GM23338 (cell line): ENCODE data around the gene TEKT3. TPM values are rescaled to one million over a fixed set of nuclear protein-coding genes. Genes with fewer than 3 reads are reported as not detected.

ENCODE experiments used
- ATAC-seq: fragments of 200-7000 bp; cut with Tn5 transposase; 3 replicates; pipeline ENCODE4 v1.9.1; 2020
- DNase-seq: peaks from one replicate; pipeline ENCODE4 v3.0.0-alpha.2; 2015; ENCODE audit warnings: low spot score
- H2AFZ ChIP-seq: fragments of 200-600 bp; sonication (generic); 2 replicates; pipeline ENCODE4 v1.8.0; 2016; ENCODE audit warnings: antibody characterized with exemption, mild to moderate bottlenecking, moderate library complexity
- H3F3A ChIP-seq: fragments of 200-600 bp; sonication (generic); replicated peaks from 2 replicates; pipeline ENCODE4 v1.8.0; 2017; ENCODE audit warnings: antibody characterized with exemption, mixed run types, low read depth
- H3K27ac ChIP-seq: fragments of 200-600 bp; sonication (generic); 2 replicates; pipeline ENCODE4 v1.6.1; 2016; ENCODE audit warnings: low read depth
- H3K27me3 ChIP-seq: fragments of 200-600 bp; sonication (generic); 2 replicates; pipeline ENCODE4 v1.8.0; 2016; ENCODE audit warnings: mild to moderate bottlenecking, mixed run types, moderate library complexity; ENCODE audit not compliant: insufficient read depth
- H3K36me3 ChIP-seq: fragments of 200-600 bp; sonication (generic); 2 replicates; pipeline ENCODE4 v1.8.0; 2016; ENCODE audit warnings: mild to moderate bottlenecking; ENCODE audit not compliant: insufficient read depth
- H3K4me1 ChIP-seq: fragments of 200-600 bp; sonication (generic); 2 replicates; pipeline ENCODE4 v1.8.0; 2016; ENCODE audit warnings: mild to moderate bottlenecking, moderate library complexity; ENCODE audit not compliant: insufficient read depth
- H3K4me2 ChIP-seq: fragments of 200-600 bp; sonication (generic); 2 replicates; pipeline ENCODE4 v1.7.1; 2017; ENCODE audit warnings: mixed run types
- H3K4me3 ChIP-seq: fragments of 200-600 bp; sonication (generic); 2 replicates; pipeline ENCODE4 v1.6.1; 2016; ENCODE audit warnings: mixed run types
- H3K79me2 ChIP-seq: fragments of 200-600 bp; sonication (generic); replicated peaks from 2 replicates; pipeline ENCODE4 v1.8.0; 2017; ENCODE audit warnings: mild to moderate bottlenecking; ENCODE audit not compliant: insufficient read depth
- H3K9me2 ChIP-seq: fragments of 200-600 bp; sonication (generic); 2 replicates; pipeline ENCODE4 v1.8.0; 2017; ENCODE audit not compliant: insufficient read depth
- H4K20me1 ChIP-seq: fragments of 200-600 bp; sonication (generic); replicated peaks from 2 replicates; pipeline ENCODE4 v1.8.0; 2017; ENCODE audit warnings: mild to moderate bottlenecking; ENCODE audit not compliant: insufficient read depth
- H3K27ac Mint-ChIP-seq: 2 replicates; pipeline ENCODE4 v1.8.0; 2020; ENCODE audit warnings: inconsistent platforms, mild to moderate bottlenecking, moderate library complexity, mixed read lengths
- H3K27me3 Mint-ChIP-seq: 3 replicates; pipeline ENCODE4 v1.8.0; 2022; ENCODE audit warnings: low read depth, mild to moderate bottlenecking, moderate library complexity, mixed read lengths, inconsistent platforms; ENCODE audit not compliant: insufficient read depth, poor library complexity
- H3K36me3 Mint-ChIP-seq: 3 replicates; pipeline ENCODE4 v1.8.0; 2021; ENCODE audit warnings: low read depth, mild to moderate bottlenecking, inconsistent platforms, moderate library complexity, mixed read lengths
- H3K4me1 Mint-ChIP-seq: 3 replicates; pipeline ENCODE4 v1.8.0; 2020; ENCODE audit warnings: mild to moderate bottlenecking, inconsistent platforms, mixed read lengths
- H3K4me3 Mint-ChIP-seq: 3 replicates; pipeline ENCODE4 v1.8.0; 2021; ENCODE audit warnings: moderate library complexity, mild to moderate bottlenecking, inconsistent platforms, mixed read lengths
- H3K9me3 Mint-ChIP-seq: 3 replicates; pipeline ENCODE4 v1.8.0; 2020; ENCODE audit warnings: moderate library complexity, mild to moderate bottlenecking, inconsistent platforms, mixed read lengths
- CREB1 ChIP-seq: fragments of 250-450 bp; sonication (Bioruptor Pico); IDR thresholded peaks from 2 replicates; pipeline ENCODE4 v1.5.0; 2020; ENCODE audit warnings: low read depth, mild to moderate bottlenecking, moderate library complexity
- EZH2phosphoT487 ChIP-seq: fragments of 200-600 bp; sonication (generic); IDR thresholded peaks from one replicate; pipeline ENCODE4 v1.8.1; 2018; ENCODE audit warnings: antibody characterized with exemption; ENCODE audit not compliant: unreplicated experiment
- JUNB ChIP-seq: IDR thresholded peaks from one replicate; pipeline ENCODE4 v1.6.1; 2016; ENCODE audit warnings: antibody characterized with exemption; ENCODE audit not compliant: unreplicated experiment
- NANOG ChIP-seq: IDR thresholded peaks from 2 replicates; pipeline ENCODE4 v1.6.1; 2016; ENCODE audit warnings: antibody characterized with exemption, borderline replicate concordance
- POLR2AphosphoS5 ChIP-seq: IDR thresholded peaks from 2 replicates; pipeline ENCODE4 v1.6.1; 2016; ENCODE audit warnings: antibody characterized with exemption, low read depth
- STAT1 ChIP-seq: IDR thresholded peaks from one replicate; pipeline ENCODE4 v1.6.1; 2016; ENCODE audit warnings: antibody characterized with exemption; ENCODE audit not compliant: unreplicated experiment
- ZNF331 ChIP-seq: fragments of 250-450 bp; sonication (Bioruptor Pico); IDR thresholded peaks from 2 replicates; pipeline ENCODE4 v1.5.0; 2020; ENCODE audit warnings: low read depth, mild to moderate bottlenecking, moderate library complexity
- long read RNA-seq: library from polyadenylated mRNA; unstranded; transcript quantifications from one replicate; pipeline ENCODE4 v2.0.0, GENCODE V29; 2020; ENCODE audit not compliant: unreplicated experiment
- polyA plus RNA-seq: library from polyadenylated mRNA; unstranded; fragments of >200 nt; fragmentation: Nextera tagmentation; extraction: Ambion mirVana; gene quantifications from 2 replicates; pipeline ENCODE4 v1.2.1, GENCODE V29; 2016
- total RNA-seq: library from RNA; depleted of rRNA; stranded (reverse); fragments of >200 nt; shearing (Covaris generic); gene quantifications from 2 replicates; pipeline ENCODE4 v1.2.3, GENCODE V29; 2014; rRNA removed
- TF ChIP-seq, protein P1 (sequence below): IDR thresholded peaks from one replicate; pipeline ENCODE4 v1.6.1; 2018; ENCODE audit warnings: antibody characterized with exemption; ENCODE audit not compliant: unreplicated experiment
- TF ChIP-seq, protein P2 (sequence below): IDR thresholded peaks from 2 replicates; pipeline ENCODE4 v1.6.1; 2016; ENCODE audit warnings: antibody characterized with exemption
- TF ChIP-seq, protein P3 (sequence below), 2 experiments: fragments of 200-600 bp in 1 of 2; sonication (generic) in 1 of 2; conservative IDR thresholded peaks; 2 replicates each; pipeline versions ENCODE4 v1.5.1 to v1.6.1; 2016 to 2017; ENCODE audit warnings: antibody characterized with exemption in 2 of 2, low read depth in 2 of 2, mild to moderate bottlenecking in 2 of 2, moderate library complexity in 1 of 2

The TEKT3 gene
- total RNA-seq, result 1.6 TPM in 2 replicates
- 2.0 and 2.5 TPM in 2 replicates for polyA plus RNA-seq
- long read RNA-seq, partial matches to known transcripts, result 0 of 1 reads
- long read RNA-seq, other reads (novel, unspliced or antisense), result 1 of 1 reads

DNA sequence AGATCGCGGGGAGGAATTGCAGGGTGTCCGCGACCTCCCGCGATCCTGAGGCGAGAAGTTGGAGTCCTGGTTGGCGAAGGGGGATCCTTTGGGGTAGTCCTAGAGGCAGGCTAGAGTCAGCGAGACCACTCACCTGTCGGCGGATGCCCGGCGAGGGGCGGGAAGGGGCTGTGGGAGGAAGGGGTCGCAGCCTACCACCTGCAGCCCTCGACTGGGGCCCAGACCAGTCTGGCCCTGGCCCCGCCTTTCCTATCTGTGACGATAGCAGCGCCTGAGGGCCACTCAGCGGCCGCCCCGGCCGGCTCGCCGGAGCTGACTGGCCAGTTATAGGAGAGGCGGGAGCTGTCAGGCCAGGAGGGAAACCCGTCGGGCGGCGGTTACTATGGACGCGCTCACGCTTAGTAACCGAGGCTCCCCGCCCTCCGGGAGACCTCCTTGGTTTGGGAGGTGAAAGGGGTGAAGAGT is at the start of gene TEKT3:
TSS of gene TEKT3 (minus strand) at position 213 of the 465 bp plus-strand sequence. CDS start 10,012 bp downstream, outside the sequence.
- H4K20me1 ChIP-seq, result no peaks in the 10 kb centered on the region; the same call in 1 of the 2 replicates
- Mint-ChIP-seq H3K4me1 (peaks cover 7% of the 10 kb centered on the region; the same call in 2 of the 3 replicates), H3K27me3 (peaks cover 9% of the 10 kb centered on the region), H3K27ac (0 out of 2 replicates have a peak within 1 kb of the TSS, but pooled peaks have one; percentile 5), H3K4me3 (peak within 1 kb of the TSS; percentile 82), H3K36me3 (peaks cover 3% of the 10 kb centered on the region; the same call in 2 of the 3 replicates), H3K9me3 (peaks cover 7% of the 10 kb centered on the region; the same call in 2 of the 3 replicates)
- H3K9me2 ChIP-seq, result 0 out of 2 replicates have a peak, but pooled peaks cover 3% of the 10 kb centered on the region
- H3K4me3 ChIP-seq, result peak within 1 kb of the TSS; percentile 87
- DNase-seq (peak; percentile 97), ATAC-seq (peak; percentile 100)
- H3K27me3 ChIP-seq, result peaks cover 15% of the 10 kb centered on the region
- peak within 1 kb of the TSS; percentile 98 for H2AFZ ChIP-seq
- H3K36me3 ChIP-seq, result no peaks in the 10 kb centered on the region
- TF ChIP-seq EZH2phosphoT487 (no peak), ZNF331 (no peak), POLR2AphosphoS5 (peak; percentile 52), CREB1 (peak; percentile 88)
- TF ChIP-seq, protein P1, sequence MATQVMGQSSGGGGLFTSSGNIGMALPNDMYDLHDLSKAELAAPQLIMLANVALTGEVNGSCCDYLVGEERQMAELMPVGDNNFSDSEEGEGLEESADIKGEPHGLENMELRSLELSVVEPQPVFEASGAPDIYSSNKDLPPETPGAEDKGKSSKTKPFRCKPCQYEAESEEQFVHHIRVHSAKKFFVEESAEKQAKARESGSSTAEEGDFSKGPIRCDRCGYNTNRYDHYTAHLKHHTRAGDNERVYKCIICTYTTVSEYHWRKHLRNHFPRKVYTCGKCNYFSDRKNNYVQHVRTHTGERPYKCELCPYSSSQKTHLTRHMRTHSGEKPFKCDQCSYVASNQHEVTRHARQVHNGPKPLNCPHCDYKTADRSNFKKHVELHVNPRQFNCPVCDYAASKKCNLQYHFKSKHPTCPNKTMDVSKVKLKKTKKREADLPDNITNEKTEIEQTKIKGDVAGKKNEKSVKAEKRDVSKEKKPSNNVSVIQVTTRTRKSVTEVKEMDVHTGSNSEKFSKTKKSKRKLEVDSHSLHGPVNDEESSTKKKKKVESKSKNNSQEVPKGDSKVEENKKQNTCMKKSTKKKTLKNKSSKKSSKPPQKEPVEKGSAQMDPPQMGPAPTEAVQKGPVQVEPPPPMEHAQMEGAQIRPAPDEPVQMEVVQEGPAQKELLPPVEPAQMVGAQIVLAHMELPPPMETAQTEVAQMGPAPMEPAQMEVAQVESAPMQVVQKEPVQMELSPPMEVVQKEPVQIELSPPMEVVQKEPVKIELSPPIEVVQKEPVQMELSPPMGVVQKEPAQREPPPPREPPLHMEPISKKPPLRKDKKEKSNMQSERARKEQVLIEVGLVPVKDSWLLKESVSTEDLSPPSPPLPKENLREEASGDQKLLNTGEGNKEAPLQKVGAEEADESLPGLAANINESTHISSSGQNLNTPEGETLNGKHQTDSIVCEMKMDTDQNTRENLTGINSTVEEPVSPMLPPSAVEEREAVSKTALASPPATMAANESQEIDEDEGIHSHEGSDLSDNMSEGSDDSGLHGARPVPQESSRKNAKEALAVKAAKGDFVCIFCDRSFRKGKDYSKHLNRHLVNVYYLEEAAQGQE, result no peak
- H3F3A ChIP-seq, result peaks cover 3% of the 10 kb centered on the region; the same call in 1 of the 2 replicates
- H3K4me1 ChIP-seq, result peaks cover 6% of the 10 kb centered on the region
- no peaks in the 10 kb centered on the region for H3K79me2 ChIP-seq
- peak within 1 kb of the TSS; percentile 95 for H3K4me2 ChIP-seq
- no peak within 1 kb of the TSS for H3K27ac ChIP-seq

DNA sequence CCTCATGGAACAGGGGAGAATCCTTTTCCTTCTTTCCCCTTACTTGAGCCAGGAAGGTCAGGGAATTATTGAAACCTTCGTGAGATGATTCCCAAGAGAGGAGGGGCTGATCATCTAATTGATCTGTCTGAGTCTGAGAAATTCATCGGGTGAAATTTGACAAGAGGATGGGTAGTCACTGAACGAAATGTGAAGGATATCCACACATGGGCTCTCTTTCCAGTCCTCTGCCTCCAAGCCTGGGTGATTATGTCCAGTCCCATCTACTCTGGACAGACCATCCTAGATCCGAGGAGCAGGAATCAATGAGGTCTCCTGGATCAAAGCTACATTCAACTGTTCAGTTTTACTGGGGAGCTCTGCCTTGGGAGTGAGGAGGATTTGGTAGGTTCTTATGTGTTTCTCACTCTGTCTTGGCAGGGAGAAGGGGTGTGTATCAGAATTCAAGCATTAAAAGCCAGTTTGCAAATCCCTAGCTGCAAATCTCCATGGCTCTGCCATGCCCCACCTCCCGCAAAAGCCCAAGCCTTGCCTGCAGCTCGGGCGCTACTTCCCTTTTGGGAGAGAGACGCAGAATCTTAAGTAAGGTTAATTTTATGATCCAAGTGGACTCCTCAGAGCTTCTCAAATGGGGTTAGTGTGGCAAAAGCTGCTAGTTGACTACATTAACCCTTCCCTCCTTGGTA is 47.1 kb upstream of the TEKT3 start:
- Mint-ChIP-seq H3K4me3 (no peak overlapping the region), H3K27ac (no peak overlapping the region)
- no peak for TF ChIP-seq POLR2AphosphoS5
- no peak for TF ChIP-seq JUNB
- TF ChIP-seq, protein P2, sequence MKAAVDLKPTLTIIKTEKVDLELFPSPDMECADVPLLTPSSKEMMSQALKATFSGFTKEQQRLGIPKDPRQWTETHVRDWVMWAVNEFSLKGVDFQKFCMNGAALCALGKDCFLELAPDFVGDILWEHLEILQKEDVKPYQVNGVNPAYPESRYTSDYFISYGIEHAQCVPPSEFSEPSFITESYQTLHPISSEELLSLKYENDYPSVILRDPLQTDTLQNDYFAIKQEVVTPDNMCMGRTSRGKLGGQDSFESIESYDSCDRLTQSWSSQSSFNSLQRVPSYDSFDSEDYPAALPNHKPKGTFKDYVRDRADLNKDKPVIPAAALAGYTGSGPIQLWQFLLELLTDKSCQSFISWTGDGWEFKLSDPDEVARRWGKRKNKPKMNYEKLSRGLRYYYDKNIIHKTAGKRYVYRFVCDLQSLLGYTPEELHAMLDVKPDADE, result no peak
- no peak for TF ChIP-seq STAT1
- no peak for TF ChIP-seq NANOG
- no peak for TF ChIP-seq CREB1
- TF ChIP-seq, protein P3, sequence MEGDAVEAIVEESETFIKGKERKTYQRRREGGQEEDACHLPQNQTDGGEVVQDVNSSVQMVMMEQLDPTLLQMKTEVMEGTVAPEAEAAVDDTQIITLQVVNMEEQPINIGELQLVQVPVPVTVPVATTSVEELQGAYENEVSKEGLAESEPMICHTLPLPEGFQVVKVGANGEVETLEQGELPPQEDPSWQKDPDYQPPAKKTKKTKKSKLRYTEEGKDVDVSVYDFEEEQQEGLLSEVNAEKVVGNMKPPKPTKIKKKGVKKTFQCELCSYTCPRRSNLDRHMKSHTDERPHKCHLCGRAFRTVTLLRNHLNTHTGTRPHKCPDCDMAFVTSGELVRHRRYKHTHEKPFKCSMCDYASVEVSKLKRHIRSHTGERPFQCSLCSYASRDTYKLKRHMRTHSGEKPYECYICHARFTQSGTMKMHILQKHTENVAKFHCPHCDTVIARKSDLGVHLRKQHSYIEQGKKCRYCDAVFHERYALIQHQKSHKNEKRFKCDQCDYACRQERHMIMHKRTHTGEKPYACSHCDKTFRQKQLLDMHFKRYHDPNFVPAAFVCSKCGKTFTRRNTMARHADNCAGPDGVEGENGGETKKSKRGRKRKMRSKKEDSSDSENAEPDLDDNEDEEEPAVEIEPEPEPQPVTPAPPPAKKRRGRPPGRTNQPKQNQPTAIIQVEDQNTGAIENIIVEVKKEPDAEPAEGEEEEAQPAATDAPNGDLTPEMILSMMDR (conservative IDR thresholded peaks at IDR 0.05; ENCODE audit: low read depth in 2 of 2), result no peak

More for the DNA sequence above, 47.1 kb upstream of the TEKT3 start:
- H3K36me3 Mint-ChIP-seq, result no peaks in the 10 kb centered on the region
- H3K27me3 Mint-ChIP-seq, result peaks cover 5% of the 10 kb centered on the region
- no peaks in the 10 kb centered on the region for H3K79me2 ChIP-seq
- no peaks in the 10 kb centered on the region for H3K9me3 Mint-ChIP-seq
- H3K27ac ChIP-seq, result no peak overlapping the region
- H3K4me1 ChIP-seq, result peaks cover 10% of the 10 kb centered on the region
- H3K27me3 ChIP-seq, result no peaks in the 10 kb centered on the region
- no peak for DNase-seq
- peaks cover 6% of the 10 kb centered on the region for H3K9me2 ChIP-seq
- H3K4me3 ChIP-seq, result no peak overlapping the region
- H2AFZ ChIP-seq, result no peak overlapping the region
- H3K4me1 Mint-ChIP-seq, result peaks cover 10% of the 10 kb centered on the region
- no peak for ATAC-seq
- H3K36me3 ChIP-seq, result no peaks in the 10 kb centered on the region
- H3K4me2 ChIP-seq, result no peak overlapping the region
- H4K20me1 ChIP-seq, result no peaks in the 10 kb centered on the region
- no peaks in the 10 kb centered on the region for H3F3A ChIP-seq
